H1 (cell line): ENCODE measurements around the gene PLXNA4. TPM values are rescaled to one million over a fixed set of nuclear protein-coding genes. Genes with fewer than 3 reads are reported as not detected.

Source experiments
- ASH2L ChIP-seq: fragments of 200-600, 300-600 bp; sonication (generic); IDR thresholded peaks from one replicate; pipeline ENCODE4 v1.7.1; 2017; ENCODE audit warnings: low read length
- BCL11A ChIP-seq, 2 experiments: IDR thresholded peaks; one replicate each; pipeline ENCODE4 v1.6.1; 2011; ENCODE audit warnings: low read depth in 2 of 2, low read length in 2 of 2, mild to moderate bottlenecking in 2 of 2
- BRCA1 ChIP-seq: IDR thresholded peaks from 2 replicates; pipeline ENCODE4 v1.6.1; 2012; ENCODE audit warnings: low read depth, low read length, improper control_type of control experiment
- RFX5 ChIP-seq: IDR thresholded peaks from 2 replicates; pipeline ENCODE4 v1.6.1; 2011; ENCODE audit warnings: low read depth, low read length, improper control_type of control experiment, borderline replicate concordance
- RXRA ChIP-seq: IDR thresholded peaks from 2 replicates; pipeline ENCODE4 v1.6.1; 2011; ENCODE audit warnings: low read depth, mild to moderate bottlenecking, low read length, moderate library complexity; ENCODE audit not compliant: insufficient read depth
- SP4 ChIP-seq: IDR thresholded peaks from 2 replicates; pipeline ENCODE4 v1.6.1; 2012; ENCODE audit warnings: low read length, inconsistent platforms
- polyA plus RNA-seq, 7 experiments: library from polyadenylated mRNA; depleted of rRNA in 3 of 7; stranded (reverse) in 5 of 7; unstranded in 2 of 7; fragments of >200 nt in 5 of 7; fragments of 200-250 nt in 2 of 7; gene quantifications; 1 replicate in 5 of 7; 2 replicates in 1 of 7; 4 replicates in 1 of 7; pipeline versions ENCODE4 v1.2.1 to v1.2.3, GENCODE V29; 2011 to 2013; ENCODE audit warnings: missing spikeins in 2 of 7, mixed read lengths in 2 of 7
- total RNA-seq: library from RNA; stranded (reverse); fragmentation: NEBNext Ultra II Directional; extraction: Animal tissue kit (Norgen Biotek cat#: 25700); gene quantifications from 2 replicates; pipeline ENCODE4 v1.2.1, GENCODE V29; 2021
- TF ChIP-seq, protein P1 (sequence below): fragments of 300-600 bp; sonication (generic); IDR thresholded peaks from 2 replicates; pipeline ENCODE4 v1.7.1; 2012; ENCODE audit warnings: low read length, moderate library complexity, mild to moderate bottlenecking, inconsistent platforms; ENCODE audit not compliant: insufficient replicate concordance
- TF ChIP-seq, protein P2 (sequence below): IDR thresholded peaks from 2 replicates; pipeline ENCODE4 v1.6.1; 2011; ENCODE audit warnings: low read length, improper control_type of control experiment
- TF ChIP-seq, protein P3 (sequence below): IDR thresholded peaks from 2 replicates; pipeline ENCODE4 v1.6.1; 2012; ENCODE audit warnings: low read length, inconsistent platforms

The PLXNA4 gene
- total and polyA plus RNA-seq, 2 of the 8 experiments (the other 6 are each of a cell fraction or from before 2014, with no cell fraction given) = 0.76 to 0.79 TPM

DNA sequence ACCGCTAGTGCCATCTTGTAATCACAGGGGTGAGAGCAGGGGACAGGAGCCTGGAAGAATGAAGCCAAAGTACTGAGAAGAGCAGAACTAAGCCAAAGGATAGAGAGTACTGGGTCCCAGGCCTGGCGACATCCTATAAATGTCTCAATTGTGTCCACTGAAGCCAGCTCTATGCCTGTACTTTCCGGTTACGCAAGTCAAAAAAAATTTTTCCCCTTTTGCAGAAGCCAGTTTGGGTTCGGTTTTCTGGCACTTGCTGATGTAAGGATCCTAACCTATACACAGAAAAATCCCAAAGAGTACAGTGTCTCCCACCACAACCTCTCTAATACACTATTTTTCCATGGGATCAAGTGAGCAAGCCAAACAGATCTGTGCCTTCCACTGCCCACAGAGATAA, 61.1 kb downstream of the PLXNA4 start (continued):
- TF ChIP-seq, protein P1, sequence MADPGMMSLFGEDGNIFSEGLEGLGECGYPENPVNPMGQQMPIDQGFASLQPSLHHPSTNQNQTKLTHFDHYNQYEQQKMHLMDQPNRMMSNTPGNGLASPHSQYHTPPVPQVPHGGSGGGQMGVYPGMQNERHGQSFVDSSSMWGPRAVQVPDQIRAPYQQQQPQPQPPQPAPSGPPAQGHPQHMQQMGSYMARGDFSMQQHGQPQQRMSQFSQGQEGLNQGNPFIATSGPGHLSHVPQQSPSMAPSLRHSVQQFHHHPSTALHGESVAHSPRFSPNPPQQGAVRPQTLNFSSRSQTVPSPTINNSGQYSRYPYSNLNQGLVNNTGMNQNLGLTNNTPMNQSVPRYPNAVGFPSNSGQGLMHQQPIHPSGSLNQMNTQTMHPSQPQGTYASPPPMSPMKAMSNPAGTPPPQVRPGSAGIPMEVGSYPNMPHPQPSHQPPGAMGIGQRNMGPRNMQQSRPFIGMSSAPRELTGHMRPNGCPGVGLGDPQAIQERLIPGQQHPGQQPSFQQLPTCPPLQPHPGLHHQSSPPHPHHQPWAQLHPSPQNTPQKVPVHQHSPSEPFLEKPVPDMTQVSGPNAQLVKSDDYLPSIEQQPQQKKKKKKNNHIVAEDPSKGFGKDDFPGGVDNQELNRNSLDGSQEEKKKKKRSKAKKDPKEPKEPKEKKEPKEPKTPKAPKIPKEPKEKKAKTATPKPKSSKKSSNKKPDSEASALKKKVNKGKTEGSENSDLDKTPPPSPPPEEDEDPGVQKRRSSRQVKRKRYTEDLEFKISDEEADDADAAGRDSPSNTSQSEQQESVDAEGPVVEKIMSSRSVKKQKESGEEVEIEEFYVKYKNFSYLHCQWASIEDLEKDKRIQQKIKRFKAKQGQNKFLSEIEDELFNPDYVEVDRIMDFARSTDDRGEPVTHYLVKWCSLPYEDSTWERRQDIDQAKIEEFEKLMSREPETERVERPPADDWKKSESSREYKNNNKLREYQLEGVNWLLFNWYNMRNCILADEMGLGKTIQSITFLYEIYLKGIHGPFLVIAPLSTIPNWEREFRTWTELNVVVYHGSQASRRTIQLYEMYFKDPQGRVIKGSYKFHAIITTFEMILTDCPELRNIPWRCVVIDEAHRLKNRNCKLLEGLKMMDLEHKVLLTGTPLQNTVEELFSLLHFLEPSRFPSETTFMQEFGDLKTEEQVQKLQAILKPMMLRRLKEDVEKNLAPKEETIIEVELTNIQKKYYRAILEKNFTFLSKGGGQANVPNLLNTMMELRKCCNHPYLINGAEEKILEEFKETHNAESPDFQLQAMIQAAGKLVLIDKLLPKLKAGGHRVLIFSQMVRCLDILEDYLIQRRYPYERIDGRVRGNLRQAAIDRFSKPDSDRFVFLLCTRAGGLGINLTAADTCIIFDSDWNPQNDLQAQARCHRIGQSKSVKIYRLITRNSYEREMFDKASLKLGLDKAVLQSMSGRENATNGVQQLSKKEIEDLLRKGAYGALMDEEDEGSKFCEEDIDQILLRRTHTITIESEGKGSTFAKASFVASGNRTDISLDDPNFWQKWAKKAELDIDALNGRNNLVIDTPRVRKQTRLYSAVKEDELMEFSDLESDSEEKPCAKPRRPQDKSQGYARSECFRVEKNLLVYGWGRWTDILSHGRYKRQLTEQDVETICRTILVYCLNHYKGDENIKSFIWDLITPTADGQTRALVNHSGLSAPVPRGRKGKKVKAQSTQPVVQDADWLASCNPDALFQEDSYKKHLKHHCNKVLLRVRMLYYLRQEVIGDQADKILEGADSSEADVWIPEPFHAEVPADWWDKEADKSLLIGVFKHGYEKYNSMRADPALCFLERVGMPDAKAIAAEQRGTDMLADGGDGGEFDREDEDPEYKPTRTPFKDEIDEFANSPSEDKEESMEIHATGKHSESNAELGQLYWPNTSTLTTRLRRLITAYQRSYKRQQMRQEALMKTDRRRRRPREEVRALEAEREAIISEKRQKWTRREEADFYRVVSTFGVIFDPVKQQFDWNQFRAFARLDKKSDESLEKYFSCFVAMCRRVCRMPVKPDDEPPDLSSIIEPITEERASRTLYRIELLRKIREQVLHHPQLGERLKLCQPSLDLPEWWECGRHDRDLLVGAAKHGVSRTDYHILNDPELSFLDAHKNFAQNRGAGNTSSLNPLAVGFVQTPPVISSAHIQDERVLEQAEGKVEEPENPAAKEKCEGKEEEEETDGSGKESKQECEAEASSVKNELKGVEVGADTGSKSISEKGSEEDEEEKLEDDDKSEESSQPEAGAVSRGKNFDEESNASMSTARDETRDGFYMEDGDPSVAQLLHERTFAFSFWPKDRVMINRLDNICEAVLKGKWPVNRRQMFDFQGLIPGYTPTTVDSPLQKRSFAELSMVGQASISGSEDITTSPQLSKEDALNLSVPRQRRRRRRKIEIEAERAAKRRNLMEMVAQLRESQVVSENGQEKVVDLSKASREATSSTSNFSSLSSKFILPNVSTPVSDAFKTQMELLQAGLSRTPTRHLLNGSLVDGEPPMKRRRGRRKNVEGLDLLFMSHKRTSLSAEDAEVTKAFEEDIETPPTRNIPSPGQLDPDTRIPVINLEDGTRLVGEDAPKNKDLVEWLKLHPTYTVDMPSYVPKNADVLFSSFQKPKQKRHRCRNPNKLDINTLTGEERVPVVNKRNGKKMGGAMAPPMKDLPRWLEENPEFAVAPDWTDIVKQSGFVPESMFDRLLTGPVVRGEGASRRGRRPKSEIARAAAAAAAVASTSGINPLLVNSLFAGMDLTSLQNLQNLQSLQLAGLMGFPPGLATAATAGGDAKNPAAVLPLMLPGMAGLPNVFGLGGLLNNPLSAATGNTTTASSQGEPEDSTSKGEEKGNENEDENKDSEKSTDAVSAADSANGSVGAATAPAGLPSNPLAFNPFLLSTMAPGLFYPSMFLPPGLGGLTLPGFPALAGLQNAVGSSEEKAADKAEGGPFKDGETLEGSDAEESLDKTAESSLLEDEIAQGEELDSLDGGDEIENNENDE = no peak
- TF ChIP-seq SP4 (no peak), BCL11A (IDR thresholded peaks at IDR 0.05; ENCODE audit: low read depth in 2 of 2, low read length in 2 of 2) (no peak), RFX5 (no peak), BRCA1 (no peak), RXRA (no peak), ASH2L (no peak)
- TF ChIP-seq, protein P2, sequence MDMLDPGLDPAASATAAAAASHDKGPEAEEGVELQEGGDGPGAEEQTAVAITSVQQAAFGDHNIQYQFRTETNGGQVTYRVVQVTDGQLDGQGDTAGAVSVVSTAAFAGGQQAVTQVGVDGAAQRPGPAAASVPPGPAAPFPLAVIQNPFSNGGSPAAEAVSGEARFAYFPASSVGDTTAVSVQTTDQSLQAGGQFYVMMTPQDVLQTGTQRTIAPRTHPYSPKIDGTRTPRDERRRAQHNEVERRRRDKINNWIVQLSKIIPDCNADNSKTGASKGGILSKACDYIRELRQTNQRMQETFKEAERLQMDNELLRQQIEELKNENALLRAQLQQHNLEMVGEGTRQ = no peak
- TF ChIP-seq, protein P3, sequence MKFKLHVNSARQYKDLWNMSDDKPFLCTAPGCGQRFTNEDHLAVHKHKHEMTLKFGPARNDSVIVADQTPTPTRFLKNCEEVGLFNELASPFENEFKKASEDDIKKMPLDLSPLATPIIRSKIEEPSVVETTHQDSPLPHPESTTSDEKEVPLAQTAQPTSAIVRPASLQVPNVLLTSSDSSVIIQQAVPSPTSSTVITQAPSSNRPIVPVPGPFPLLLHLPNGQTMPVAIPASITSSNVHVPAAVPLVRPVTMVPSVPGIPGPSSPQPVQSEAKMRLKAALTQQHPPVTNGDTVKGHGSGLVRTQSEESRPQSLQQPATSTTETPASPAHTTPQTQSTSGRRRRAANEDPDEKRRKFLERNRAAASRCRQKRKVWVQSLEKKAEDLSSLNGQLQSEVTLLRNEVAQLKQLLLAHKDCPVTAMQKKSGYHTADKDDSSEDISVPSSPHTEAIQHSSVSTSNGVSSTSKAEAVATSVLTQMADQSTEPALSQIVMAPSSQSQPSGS = no peak
